Spleen (tissue), 7 donors: ENCODE results near the gene MRRF.

ENCODE experiments used
- CTCF ChIP-seq, 11 experiments: fragments of 200-600 bp in 7 of 11; fragments of 450-650 bp in 4 of 11; sonication (generic) in 4 of 11; IDR thresholded peaks in 8 of 11; conservative IDR thresholded peaks in 3 of 11; 1 replicate in 7 of 11; 2 replicates in 4 of 11; pipeline versions ENCODE4 v1.4.0 to v1.8.0; 2016 to 2021; ENCODE audit warnings: antibody characterized with exemption in 11 of 11, inconsistent platforms in 4 of 11, mild to moderate bottlenecking in 1 of 11
- POLR2A ChIP-seq, 3 donors: fragments of 450-650 bp; IDR thresholded peaks; one replicate each; pipeline ENCODE4 v1.5.1; 2017; ENCODE audit warnings: antibody characterized with exemption in 3 of 3, mild to moderate bottlenecking in 1 of 3
- POLR2AphosphoS5 ChIP-seq, 3 donors: sonication (generic); formaldehyde crosslinking; IDR thresholded peaks; one replicate each; pipeline ENCODE4 v1.5.1; 2017; ENCODE audit warnings: antibody characterized with exemption in 3 of 3
- donor health status: DM: no; HTN: no; CAD: no; lungs with moderate emphysema.
- donor health status: DM: no; HTN: no; CAD: no.
- donor health status: DM: no; HTN: no; CAD: no.

GRCh38 chr9:122228191-122228567, 36.5 kb upstream of the MRRF start:
- no peak for TF ChIP-seq CTCF (IDR thresholded peaks at IDR 0.05 in 8 of 11, conservative IDR thresholded peaks at IDR 0.05 in 3 of 11)
- TF ChIP-seq POLR2AphosphoS5 (IDR thresholded peaks at IDR 0.05): no peak
- TF ChIP-seq POLR2A (IDR thresholded peaks at IDR 0.05): no peak
